ENCODE measurements around the gene MSRB3. TPM values are rescaled to one million over a fixed set of nuclear protein-coding genes. Genes with fewer than 3 reads are reported as not detected.

The MSRB3 gene
- total and polyA plus RNA-seq, 10 donors: 4.3 to 64.4 (median 19.7) TPM

DNA sequence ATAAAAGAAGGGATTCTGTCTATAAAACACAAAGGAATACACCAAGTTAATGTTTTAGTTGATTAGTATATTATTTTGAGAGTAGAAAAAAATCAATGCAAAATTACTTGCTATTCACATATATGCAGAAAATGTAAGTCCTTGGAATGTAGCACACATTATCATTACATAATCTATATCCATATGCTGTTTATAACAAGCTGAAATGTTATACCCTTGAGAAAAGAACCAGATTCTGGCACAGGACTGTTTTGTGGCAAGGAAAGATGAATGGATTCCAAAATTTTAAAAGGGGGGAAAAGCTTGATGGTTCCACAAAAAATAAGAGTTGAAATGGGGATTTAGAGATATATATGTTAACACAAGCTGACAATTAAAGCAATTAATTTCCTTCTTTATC lies 153.6 kb downstream of the MSRB3 start:
- H3K27ac ChIP-seq: no peak overlapping the region
- intact Hi-C loops (cut with DNase I; ENCODE audit: low total_unique reads): no loop called here
- no peak for DNase-seq
- H3K4me3 ChIP-seq: no peak overlapping the region
- no peak for TF ChIP-seq POLR2A (IDR thresholded peaks at IDR 0.05)
- TF ChIP-seq POLR2AphosphoS5 (IDR thresholded peaks at IDR 0.05): no peak
- TF ChIP-seq, protein P1, sequence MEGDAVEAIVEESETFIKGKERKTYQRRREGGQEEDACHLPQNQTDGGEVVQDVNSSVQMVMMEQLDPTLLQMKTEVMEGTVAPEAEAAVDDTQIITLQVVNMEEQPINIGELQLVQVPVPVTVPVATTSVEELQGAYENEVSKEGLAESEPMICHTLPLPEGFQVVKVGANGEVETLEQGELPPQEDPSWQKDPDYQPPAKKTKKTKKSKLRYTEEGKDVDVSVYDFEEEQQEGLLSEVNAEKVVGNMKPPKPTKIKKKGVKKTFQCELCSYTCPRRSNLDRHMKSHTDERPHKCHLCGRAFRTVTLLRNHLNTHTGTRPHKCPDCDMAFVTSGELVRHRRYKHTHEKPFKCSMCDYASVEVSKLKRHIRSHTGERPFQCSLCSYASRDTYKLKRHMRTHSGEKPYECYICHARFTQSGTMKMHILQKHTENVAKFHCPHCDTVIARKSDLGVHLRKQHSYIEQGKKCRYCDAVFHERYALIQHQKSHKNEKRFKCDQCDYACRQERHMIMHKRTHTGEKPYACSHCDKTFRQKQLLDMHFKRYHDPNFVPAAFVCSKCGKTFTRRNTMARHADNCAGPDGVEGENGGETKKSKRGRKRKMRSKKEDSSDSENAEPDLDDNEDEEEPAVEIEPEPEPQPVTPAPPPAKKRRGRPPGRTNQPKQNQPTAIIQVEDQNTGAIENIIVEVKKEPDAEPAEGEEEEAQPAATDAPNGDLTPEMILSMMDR (IDR thresholded peaks at IDR 0.05 in 8 of 11, conservative IDR thresholded peaks at IDR 0.05 in 3 of 11): no peak
- no peaks in the 10 kb centered on the region for H3K36me3 ChIP-seq
- no peaks in the 10 kb centered on the region for H3K4me1 ChIP-seq
- H3K9me3 ChIP-seq: peaks cover 0 to 6% (median under 1%) of the 10 kb centered on the region in 8 donors
- no peaks in the 10 kb centered on the region for H3K27me3 ChIP-seq (replicated peaks in 1 of 7)

DNA sequence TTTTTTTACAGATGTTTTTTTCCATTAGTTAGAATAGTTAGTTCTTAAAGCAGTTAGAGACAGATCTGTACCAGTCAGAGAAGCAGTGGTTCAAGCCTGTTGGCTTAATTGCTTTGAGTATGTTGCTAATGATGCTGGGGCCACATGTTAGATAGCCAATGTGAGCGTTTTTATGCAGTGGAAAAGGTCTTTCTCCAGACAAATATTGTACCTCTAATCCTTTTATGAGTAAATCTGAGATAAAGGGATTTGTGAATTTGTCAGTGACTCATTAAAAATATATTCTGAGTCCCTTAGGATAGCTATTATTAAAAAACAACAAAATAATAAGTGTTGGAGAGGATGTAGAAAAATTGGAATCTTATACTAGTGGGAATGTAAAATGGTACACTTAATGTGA lies 154.2 kb downstream of the MSRB3 start:
- 0 to 90% (median 38%) methylated on average over 1 of the region's 1 CpG for WGBS, 5 donors
- Histone ChIP-seq H3K27ac (no peak overlapping the region), H3K27me3 (replicated peaks in 1 of 7) (no peaks in the 10 kb centered on the region), H3K4me1 (no peaks in the 10 kb centered on the region), H3K36me3 (no peaks in the 10 kb centered on the region), H3K9me3 (peaks cover 0 to under 1% (median 0%) of the 10 kb centered on the region in 8 donors), H3K4me3 (no peak overlapping the region)
- intact Hi-C loops (cut with DNase I; ENCODE audit: low total_unique reads): no loop called here
- TF ChIP-seq POLR2AphosphoS5 (IDR thresholded peaks at IDR 0.05) (no peak), POLR2A (IDR thresholded peaks at IDR 0.05) (no peak)
- TF ChIP-seq, protein P1 (IDR thresholded peaks at IDR 0.05 in 8 of 11, conservative IDR thresholded peaks at IDR 0.05 in 3 of 11): no peak
- no peak for DNase-seq

DNA sequence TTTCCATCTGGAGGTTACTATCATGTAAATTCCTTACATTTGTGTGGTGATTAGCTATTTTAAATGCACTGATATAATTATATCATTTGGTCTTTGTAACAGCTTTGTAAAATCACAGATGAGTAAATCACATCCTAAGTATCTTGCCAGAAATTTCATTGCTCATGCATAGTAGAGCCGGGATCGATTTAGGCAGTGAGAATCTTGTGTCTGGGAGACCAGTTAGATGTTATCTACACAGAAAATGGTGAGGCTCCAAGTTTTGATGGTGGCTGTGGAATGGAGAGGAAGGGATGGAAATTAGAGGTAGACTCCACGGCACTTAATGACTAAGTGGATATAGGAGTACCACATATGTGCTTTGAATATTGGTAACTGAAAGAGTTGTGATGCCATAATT lies 156.3 kb downstream of the MSRB3 start:
- 94 to 96% (median 95%) methylated on average over 3 of the region's 3 CpGs for WGBS, 5 donors
- H3K4me3 ChIP-seq: no peak overlapping the region
- H3K36me3 ChIP-seq: no peaks in the 10 kb centered on the region
- H3K4me1 ChIP-seq: no peaks in the 10 kb centered on the region
- H3K27ac ChIP-seq: no peak overlapping the region
- TF ChIP-seq, protein P1 (IDR thresholded peaks at IDR 0.05 in 8 of 11, conservative IDR thresholded peaks at IDR 0.05 in 3 of 11): no peak
- TF ChIP-seq POLR2AphosphoS5 (IDR thresholded peaks at IDR 0.05) (no peak), POLR2A (IDR thresholded peaks at IDR 0.05) (no peak)
- no peak for DNase-seq
- no peaks in the 10 kb centered on the region for H3K27me3 ChIP-seq (replicated peaks in 1 of 7)
- intact Hi-C loops (cut with DNase I; ENCODE audit: low total_unique reads): no loop called here
- H3K9me3 ChIP-seq: no peaks in the 10 kb centered on the region

DNA sequence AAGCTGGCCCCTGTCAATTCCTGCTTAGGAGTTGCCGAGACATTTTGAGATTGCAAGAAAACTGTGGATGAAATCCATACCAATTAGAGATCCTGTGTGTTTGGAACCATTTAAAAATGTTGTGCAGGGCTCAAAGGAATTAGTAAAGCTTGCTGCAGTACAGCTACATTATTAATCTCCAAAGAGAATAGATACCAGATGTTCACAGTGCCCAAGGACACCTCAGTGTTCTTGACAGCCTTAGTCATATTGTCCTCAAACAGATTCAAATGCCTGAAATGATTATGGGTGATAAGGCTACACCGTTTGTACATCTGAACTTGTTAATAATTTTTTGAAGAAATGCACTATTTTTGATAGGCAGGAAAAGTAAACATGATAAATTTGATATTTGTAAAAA lies 164.6 kb downstream of the MSRB3 start:
- Histone ChIP-seq H3K4me1 (no peaks in the 10 kb centered on the region), H3K27ac (no peak overlapping the region), H3K36me3 (no peaks in the 10 kb centered on the region), H3K9me3 (no peaks in the 10 kb centered on the region), H3K4me3 (no peak overlapping the region), H3K27me3 (replicated peaks in 1 of 7) (no peaks in the 10 kb centered on the region)
- no peak for DNase-seq
- TF ChIP-seq, protein P1 (IDR thresholded peaks at IDR 0.05 in 8 of 11, conservative IDR thresholded peaks at IDR 0.05 in 3 of 11): no peak
- TF ChIP-seq POLR2A (IDR thresholded peaks at IDR 0.05): no peak
- TF ChIP-seq POLR2AphosphoS5 (IDR thresholded peaks at IDR 0.05): no peak
- intact Hi-C loops (cut with DNase I; ENCODE audit: low total_unique reads): no loop called here
- WGBS, 5 donors: 50 to 70% (median 61%) methylated on average over 2 of the region's 2 CpGs
